Endothelial cell of umbilical vein (primary cell): ENCODE measurements around the gene SCAANT1. TPM values are rescaled to one million over a fixed set of nuclear protein-coding genes. Genes with fewer than 3 reads are reported as not detected.

Source experiments
- BruUV-seq: library from RNA; stranded (reverse); fragments of 400-500 nt; replicated peaks from 2 replicates; lab custom pipeline; 2021; lab: Mats Ljungman, UMichigan
- CTCF ChIA-PET: fragments of 300-600, 350-600 bp; sonication (Branson Sonifier 250); formaldehyde crosslinking; loops from one replicate; lab custom pipeline; 2021; ENCODE audit warnings: antibody characterized with exemption, inconsistent platforms; lab: Charles Lee
- POLR2A ChIA-PET: fragments of 300-600, 350-600 bp; sonication (Branson Sonifier 250); formaldehyde crosslinking; loops from one replicate; lab custom pipeline; 2021; ENCODE audit warnings: antibody characterized with exemption, inconsistent platforms; lab: Charles Lee
- DNase-seq: peaks from one replicate; pipeline ENCODE4 v3.0.0-alpha.2; 2011; ENCODE audit warnings: low read depth, low spot score
- FAIRE-seq: peaks from 2 replicates; lab custom pipeline; 2011; peaks lifted over from hg19 to GRCh38; lab: Jason Lieb, UNC
- H2AFZ ChIP-seq: 2 replicates; pipeline ENCODE4 v1.6.0; 2012; ENCODE audit warnings: low read depth, low read length, control low read depth, inconsistent platforms
- H3K27ac ChIP-seq: 2 replicates; pipeline ENCODE4 v1.5.1; 2011; ENCODE audit warnings: low read depth, mild to moderate bottlenecking, control low read depth, low read length, moderate library complexity; ENCODE audit not compliant: insufficient read depth
- H3K27me3 ChIP-seq, 2 experiments: 2 replicates each; pipeline versions ENCODE4 v1.6.0 to v1.6.1; 2011; ENCODE audit warnings: low read length in 2 of 2, mixed read lengths in 1 of 2; ENCODE audit not compliant: control insufficient read depth in 2 of 2, insufficient read depth in 2 of 2
- H3K36me3 ChIP-seq, 2 experiments: 2 replicates in 1 of 2; 3 replicates in 1 of 2; pipeline ENCODE4 v1.5.1; 2011; ENCODE audit warnings: low read length in 2 of 2, mild to moderate bottlenecking in 1 of 2, moderate library complexity in 1 of 2; ENCODE audit not compliant: control insufficient read depth in 2 of 2, insufficient read depth in 2 of 2; ENCODE audit errors: extremely low read depth in 1 of 2
- H3K4me1 ChIP-seq: 3 replicates; pipeline ENCODE4 v1.5.1; 2011; ENCODE audit warnings: mild to moderate bottlenecking, low read length; ENCODE audit not compliant: control insufficient read depth, insufficient read depth; ENCODE audit errors: extremely low read depth
- H3K4me2 ChIP-seq: 2 replicates; pipeline ENCODE4 v1.6.1; 2011; ENCODE audit warnings: low read length, control low read depth, mixed read lengths; ENCODE audit not compliant: insufficient read depth
- H3K4me3 ChIP-seq, 3 experiments: fragments of 200-600 bp in 1 of 3; sonication (generic), shearing (Covaris generic) in 1 of 3; replicated peaks in 1 of 3; 2 replicates each; pipeline ENCODE4 v1.5.1; 2011 to 2016; ENCODE audit warnings: control low read depth in 3 of 3, low read length in 3 of 3, mild to moderate bottlenecking in 2 of 3, inconsistent platforms in 1 of 3, low read depth in 1 of 3, moderate library complexity in 1 of 3; ENCODE audit not compliant: insufficient read depth in 1 of 3
- H3K79me2 ChIP-seq: 2 replicates; pipeline ENCODE4 v1.6.0; 2012; ENCODE audit warnings: low read length, inconsistent platforms; ENCODE audit not compliant: control insufficient read depth, insufficient read depth
- H3K9ac ChIP-seq: replicated peaks from 2 replicates; pipeline ENCODE3; 2011; ENCODE audit warnings: low read length, control low read depth; ENCODE audit not compliant: insufficient read depth; ENCODE audit errors: extremely low read depth
- H3K9me1 ChIP-seq: replicated peaks from 3 replicates; pipeline ENCODE4 v1.6.0; 2011; ENCODE audit warnings: mild to moderate bottlenecking, low read length; ENCODE audit not compliant: control insufficient read depth, insufficient read depth; ENCODE audit errors: extremely low read depth
- H3K9me3 ChIP-seq: replicated peaks from 2 replicates; pipeline ENCODE4 v1.5.1; 2012; ENCODE audit warnings: low read length, inconsistent platforms; ENCODE audit not compliant: control insufficient read depth, insufficient read depth
- H4K20me1 ChIP-seq: replicated peaks from 2 replicates; pipeline ENCODE3; 2011; ENCODE audit warnings: mild to moderate bottlenecking, low read length; ENCODE audit not compliant: control insufficient read depth, insufficient read depth; ENCODE audit errors: extremely low read depth
- EZH2 ChIP-seq: IDR thresholded peaks from 2 replicates; pipeline ENCODE4 v1.6.1; 2012; ENCODE audit warnings: borderline replicate concordance, low read depth, mild to moderate bottlenecking, moderate library complexity, low read length, inconsistent platforms; ENCODE audit not compliant: severe bottlenecking
- FOS ChIP-seq: IDR thresholded peaks from 2 replicates; pipeline ENCODE4 v1.6.1; 2011; ENCODE audit warnings: mild to moderate bottlenecking, low read length, moderate library complexity, borderline replicate concordance; ENCODE audit not compliant: insufficient read depth
- GATA2 ChIP-seq: IDR thresholded peaks from 2 replicates; pipeline ENCODE4 v1.7.0; 2011; ENCODE audit warnings: low read depth, mild to moderate bottlenecking, moderate library complexity, mixed read lengths, low read length; ENCODE audit not compliant: insufficient read length, insufficient read depth
- JUN ChIP-seq: IDR thresholded peaks from 2 replicates; pipeline ENCODE4 v1.6.1; 2011; ENCODE audit warnings: borderline replicate concordance, low read depth; ENCODE audit not compliant: insufficient read length, insufficient read depth
- MYC ChIP-seq: IDR thresholded peaks from one replicate; pipeline ENCODE4 v1.6.1; 2011; ENCODE audit warnings: mild to moderate bottlenecking, low read depth, low read length
- POLR2A ChIP-seq: IDR thresholded peaks from 2 replicates; pipeline ENCODE4 v1.6.1; 2012; ENCODE audit warnings: low read depth, mild to moderate bottlenecking, control low read depth, low read length
- POLR2AphosphoS5 ChIP-seq: IDR thresholded peaks from 2 replicates; pipeline ENCODE4 v1.6.1; 2012; ENCODE audit warnings: low read depth, mild to moderate bottlenecking, control low read depth, low read length, moderate library complexity; ENCODE audit not compliant: insufficient read depth
- dilution Hi-C: fragments of 300-500 bp; cut with MboI; formaldehyde crosslinking; loops from one replicate; pipeline ENCODE4 v1.15.0; 2019; ENCODE audit warnings: low sequenced_read_pairs; ENCODE audit not compliant: extremely low pct_ligation_motif_present
- intact Hi-C: fragments of 100-400 bp; cut with micrococcal nuclease; formaldehyde crosslinking; loops from one replicate; pipeline ENCODE4 v1.10.0; 2022
- polyA plus RNA-seq, 4 experiments: library from polyadenylated mRNA; depleted of rRNA in 3 of 4; stranded (reverse) in 3 of 4; unstranded in 1 of 4; fragments of >200 nt; gene quantifications; 2 replicates each; pipeline versions ENCODE4 v1.2.1 to v1.2.3, GENCODE V29; 2011 to 2012; ENCODE audit warnings: missing spikeins in 1 of 4
- total RNA-seq: library from RNA; stranded (reverse); gene quantifications from 2 replicates; pipeline ENCODE4 v1.2.3, GENCODE V29; 2021
- TF ChIP-seq, protein P1 (sequence below), 2 donors: IDR thresholded peaks; 1 replicate in 1 of 2; 2 replicates in 1 of 2; pipeline ENCODE4 v1.5.1; 2011; ENCODE audit warnings: low read length in 2 of 2, mild to moderate bottlenecking in 2 of 2, moderate library complexity in 2 of 2, control low read depth in 1 of 2, inconsistent platforms in 1 of 2, low read depth in 1 of 2; ENCODE audit not compliant: insufficient read depth in 1 of 2; ENCODE audit errors: extremely low read depth in 1 of 2
- TF ChIP-seq, protein P2 (sequence below): IDR thresholded peaks from 2 replicates; pipeline ENCODE4 v1.6.1; 2011; ENCODE audit not compliant: insufficient read depth, insufficient read length

The SCAANT1 gene
- total and polyA plus RNA-seq, 2 donors (not counting 3 experiments of a cell fraction or from before 2014, with no cell fraction given), result not detected

DNA sequence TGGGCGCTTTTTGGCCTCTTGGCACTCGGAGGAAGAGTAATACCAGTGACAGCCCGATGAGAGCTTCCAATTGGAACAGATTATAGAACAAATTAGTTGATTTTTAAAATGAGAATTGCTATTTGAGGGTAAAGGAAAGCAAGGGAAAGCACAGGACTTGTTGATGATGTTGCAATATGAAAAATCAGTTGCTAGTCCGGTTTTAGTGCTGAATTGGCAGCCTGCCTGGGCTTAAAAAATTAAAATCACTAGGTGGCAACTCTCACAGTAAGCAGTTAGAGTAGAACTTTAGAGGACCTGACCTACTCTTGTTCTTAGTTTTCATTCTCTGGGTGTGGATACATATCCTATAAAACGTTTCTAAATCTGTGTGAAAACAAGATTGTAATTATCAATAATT, 2.1 kb upstream of the SCAANT1 start:
- no peaks in the 10 kb centered on the region for H3K9me1 ChIP-seq
- H3K27ac ChIP-seq, result no peak overlapping the region
- peaks cover 24% of the 10 kb centered on the region for H3K4me1 ChIP-seq
- peak; percentile 15 for DNase-seq
- no peak overlapping the region for H3K9ac ChIP-seq
- no TSS peak for BruUV-seq
- H2AFZ ChIP-seq, result no peak overlapping the region
- H3K4me2 ChIP-seq, result peak overlapping the region; percentile 80
- FAIRE-seq, result no peak
- peaks cover 32% of the 10 kb centered on the region for H3K79me2 ChIP-seq
- ChIA-PET POLR2A (no interaction called here), CTCF (no interaction called here)
- intact Hi-C loops (loop anchor here (5.0 kb wide), 2 partner anchors 48 to 92 kb away; no protein-coding TSS in a partner anchor), dilution Hi-C loops (no loop called here)
- no peaks in the 10 kb centered on the region for H4K20me1 ChIP-seq
- H3K4me3 ChIP-seq, result no peak overlapping the region
- TF ChIP-seq FOS (no peak), EZH2 (no peak), POLR2AphosphoS5 (no peak), GATA2 (no peak), POLR2A (no peak), JUN (no peak), MYC (no peak)
- TF ChIP-seq, protein P1, sequence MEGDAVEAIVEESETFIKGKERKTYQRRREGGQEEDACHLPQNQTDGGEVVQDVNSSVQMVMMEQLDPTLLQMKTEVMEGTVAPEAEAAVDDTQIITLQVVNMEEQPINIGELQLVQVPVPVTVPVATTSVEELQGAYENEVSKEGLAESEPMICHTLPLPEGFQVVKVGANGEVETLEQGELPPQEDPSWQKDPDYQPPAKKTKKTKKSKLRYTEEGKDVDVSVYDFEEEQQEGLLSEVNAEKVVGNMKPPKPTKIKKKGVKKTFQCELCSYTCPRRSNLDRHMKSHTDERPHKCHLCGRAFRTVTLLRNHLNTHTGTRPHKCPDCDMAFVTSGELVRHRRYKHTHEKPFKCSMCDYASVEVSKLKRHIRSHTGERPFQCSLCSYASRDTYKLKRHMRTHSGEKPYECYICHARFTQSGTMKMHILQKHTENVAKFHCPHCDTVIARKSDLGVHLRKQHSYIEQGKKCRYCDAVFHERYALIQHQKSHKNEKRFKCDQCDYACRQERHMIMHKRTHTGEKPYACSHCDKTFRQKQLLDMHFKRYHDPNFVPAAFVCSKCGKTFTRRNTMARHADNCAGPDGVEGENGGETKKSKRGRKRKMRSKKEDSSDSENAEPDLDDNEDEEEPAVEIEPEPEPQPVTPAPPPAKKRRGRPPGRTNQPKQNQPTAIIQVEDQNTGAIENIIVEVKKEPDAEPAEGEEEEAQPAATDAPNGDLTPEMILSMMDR (IDR thresholded peaks at IDR 0.05; ENCODE audit: extremely low read depth in 1 of 2, insufficient read depth in 1 of 2, low read depth in 1 of 2, low read length in 2 of 2), result no peak
- TF ChIP-seq, protein P2, sequence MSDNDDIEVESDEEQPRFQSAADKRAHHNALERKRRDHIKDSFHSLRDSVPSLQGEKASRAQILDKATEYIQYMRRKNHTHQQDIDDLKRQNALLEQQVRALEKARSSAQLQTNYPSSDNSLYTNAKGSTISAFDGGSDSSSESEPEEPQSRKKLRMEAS, result no peak
- peaks cover 0 to 7% of the 10 kb centered on the region in 2 experiments for H3K36me3 ChIP-seq
- H3K27me3 ChIP-seq, result no peaks in the 10 kb centered on the region
- H3K9me3 ChIP-seq, result no peaks in the 10 kb centered on the region
